Endothelial cell of umbilical vein (primary cell): ENCODE data around the gene MARCHF9.

Source experiments
- CTCF ChIP-seq, 2 donors: IDR thresholded peaks; 1 replicate in 1 of 2; 2 replicates in 1 of 2; pipeline ENCODE4 v1.5.1; 2011; ENCODE audit warnings: low read length in 2 of 2, mild to moderate bottlenecking in 2 of 2, moderate library complexity in 2 of 2, control low read depth in 1 of 2, inconsistent platforms in 1 of 2, low read depth in 1 of 2; ENCODE audit not compliant: insufficient read depth in 1 of 2; ENCODE audit errors: extremely low read depth in 1 of 2
- MAX ChIP-seq: IDR thresholded peaks from 2 replicates; pipeline ENCODE4 v1.6.1; 2011; ENCODE audit not compliant: insufficient read depth, insufficient read length

- no peak for TF ChIP-seq CTCF (IDR thresholded peaks at IDR 0.05; ENCODE audit: extremely low read depth in 1 of 2, insufficient read depth in 1 of 2, low read depth in 1 of 2, low read length in 2 of 2)
- TF ChIP-seq MAX = no peak
These were observed 3.5 kb upstream of the MARCHF9 start for GRCh38 chr12:57751432-57751787.
